Endometrial microvascular endothelial cells (primary cell): Measurements from ENCODE around the gene MST1R. TPM values are rescaled to one million over a fixed set of nuclear protein-coding genes. Genes with fewer than 3 reads are reported as not detected.

ENCODE experiments used
- in situ Hi-C: cut with HindIII; loops from 2 replicates; pipeline ENCODE4 v1.10.0; 2017; ENCODE audit warnings: low sequenced_read_pairs, low pct_unique_long_range_greater_than_20kb; ENCODE audit errors: inconsistent ontology term
- total RNA-seq: library from RNA; depleted of rRNA; stranded (reverse); fragments of >200 nt; gene quantifications from one replicate; pipeline ENCODE4 v1.2.3, GENCODE V29; 2015; ENCODE audit errors: inconsistent ontology term

The MST1R gene
- total RNA-seq, 1 donor from 2014 or later: 0.19 TPM

DNA sequence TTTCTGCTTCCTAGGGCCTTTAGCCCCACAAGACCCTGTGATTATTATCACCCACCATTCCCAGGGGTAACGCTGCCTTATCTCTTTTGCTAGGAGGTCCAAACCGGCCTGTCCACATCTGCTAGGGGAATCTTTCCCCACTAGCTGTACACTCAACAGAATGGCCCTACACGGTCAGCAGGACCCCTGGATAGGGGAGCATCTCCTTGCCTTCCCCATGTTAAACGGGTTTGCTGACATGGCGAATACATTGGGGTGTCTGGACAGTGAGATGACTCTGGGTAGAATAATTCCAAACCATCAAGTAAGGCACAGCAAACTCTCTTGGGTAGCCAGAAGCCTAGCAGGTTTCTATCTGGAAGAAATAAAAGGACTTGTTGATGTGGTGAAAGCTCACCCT lies 48.0 kb downstream of the MST1R start:
- in situ Hi-C loops: loop anchor here (25.0 kb wide), 2 partner anchors 118 to 293 kb away; partner anchors contain the start of gene BSN

DNA sequence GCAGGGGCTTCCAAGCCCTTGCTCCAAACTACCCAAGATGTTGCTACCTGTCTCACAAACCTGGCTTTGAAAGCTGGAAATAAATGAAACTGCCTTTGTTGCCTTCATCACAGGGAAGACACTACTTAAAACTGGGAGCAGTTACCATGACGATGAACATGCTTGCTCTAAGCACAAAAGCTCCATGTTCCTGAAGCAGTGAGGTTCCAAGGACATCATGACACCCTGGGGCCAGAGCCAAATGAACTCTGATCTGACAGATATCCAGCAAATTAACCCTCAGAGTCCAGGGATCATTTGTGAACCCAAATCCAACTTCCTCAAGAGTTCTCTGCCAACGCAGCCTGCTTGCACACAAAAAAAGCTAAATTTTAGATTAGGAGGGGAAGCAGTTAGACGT lies 58.0 kb downstream of the MST1R start:
- in situ Hi-C loops: no loop called here

GRCh38 chr3:49844464-49845183 lies 59.0 kb downstream of the MST1R start:
- in situ Hi-C loops: no loop called here

GRCh38 chr3:49842843-49843517 lies 60.7 kb downstream of the MST1R start:
- in situ Hi-C loops: no loop called here

- in situ Hi-C loops: no loop called here
These were observed 61.9 kb downstream of the MST1R start for GRCh38 chr3:49841806-49842205.

GRCh38 chr3:49841126-49841696 lies 62.5 kb downstream of the MST1R start:
- in situ Hi-C loops: no loop called here

- in situ Hi-C loops: no loop called here
These were observed 63.3 kb downstream of the MST1R start for GRCh38 chr3:49840388-49840787.

- in situ Hi-C loops: no loop called here
These were observed 64.4 kb downstream of the MST1R start for GRCh38 chr3:49839193-49839809.

Other genes starting within 250 kb of the MST1R start
- 106 TPM for gene APEH, start 229.5 kb downstream of the MST1R start, total RNA-seq
- gene MST1, start 214.4 kb downstream of the MST1R start, total RNA-seq: 1.1 TPM
- 22.4 TPM for gene RNF123, start 214.3 kb downstream of the MST1R start, total RNA-seq
- 2.4 TPM for gene AMIGO3, start 184.2 kb downstream of the MST1R start, total RNA-seq
- gene GMPPB, start 179.9 kb downstream of the MST1R start, total RNA-seq: 48.2 TPM
- gene IP6K1, start 117.3 kb downstream of the MST1R start, total RNA-seq: 38.7 TPM
- gene CDHR4, start 104.0 kb downstream of the MST1R start, total RNA-seq: not detected
- gene INKA1, start 100.6 kb downstream of the MST1R start, total RNA-seq: 5.4 TPM
- 31.0 TPM for gene UBA7, start 89.9 kb downstream of the MST1R start, total RNA-seq
- gene TRAIP, start 47.3 kb downstream of the MST1R start, total RNA-seq: 9.7 TPM
- not detected for gene CAMKV, start 34.0 kb downstream of the MST1R start, total RNA-seq
- gene MON1A, start 25.9 kb upstream of the MST1R start, total RNA-seq: 28.6 TPM
- 24.7 TPM for gene RBM6, start 36.3 kb upstream of the MST1R start, total RNA-seq
- 89.3 TPM for gene RBM5, start 185.0 kb upstream of the MST1R start, total RNA-seq